LNCaP clone FGC (cell line): ENCODE measurements around the gene RCOR2.
A peak's percentile ranks its signal among the peaks of the same experiment; 100 is the strongest.

ENCODE experiments used
- DNase-seq: peaks from one replicate; pipeline ENCODE4 v3.0.0-alpha.2; 2011; ENCODE audit warnings: low read depth
- H3K4me3 ChIP-seq: 2 replicates; pipeline ENCODE4 v1.5.1; 2011; ENCODE audit warnings: mild to moderate bottlenecking, low read depth, low read length, control low read depth
- TF ChIP-seq, protein P1 (sequence below): IDR thresholded peaks from 2 replicates; pipeline ENCODE4 v1.5.1; 2012; ENCODE audit warnings: mild to moderate bottlenecking; ENCODE audit not compliant: control insufficient read depth, insufficient read depth; ENCODE audit errors: extremely low read depth

The RCOR2 gene

DNA sequence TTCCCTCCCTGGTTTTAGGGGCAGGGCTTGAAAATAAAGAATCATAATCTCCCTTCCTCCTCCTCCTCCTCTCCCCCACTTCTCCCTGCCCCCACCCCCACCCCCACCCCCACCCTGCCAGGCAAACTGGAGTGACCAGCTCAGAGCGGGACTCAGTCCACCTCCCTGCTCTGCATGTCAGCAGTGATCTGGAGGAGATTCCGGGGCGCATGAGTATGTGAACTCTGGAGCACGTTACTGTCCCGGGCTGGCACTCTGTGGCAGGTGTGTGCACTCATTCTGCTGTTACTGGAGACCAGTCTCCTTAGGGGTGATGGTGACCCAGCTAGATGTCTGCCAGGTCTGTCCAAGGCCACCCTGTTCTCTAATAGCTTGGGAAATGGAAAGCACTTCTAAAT, 44.2 kb downstream of the RCOR2 start:
- TF ChIP-seq, protein P1, sequence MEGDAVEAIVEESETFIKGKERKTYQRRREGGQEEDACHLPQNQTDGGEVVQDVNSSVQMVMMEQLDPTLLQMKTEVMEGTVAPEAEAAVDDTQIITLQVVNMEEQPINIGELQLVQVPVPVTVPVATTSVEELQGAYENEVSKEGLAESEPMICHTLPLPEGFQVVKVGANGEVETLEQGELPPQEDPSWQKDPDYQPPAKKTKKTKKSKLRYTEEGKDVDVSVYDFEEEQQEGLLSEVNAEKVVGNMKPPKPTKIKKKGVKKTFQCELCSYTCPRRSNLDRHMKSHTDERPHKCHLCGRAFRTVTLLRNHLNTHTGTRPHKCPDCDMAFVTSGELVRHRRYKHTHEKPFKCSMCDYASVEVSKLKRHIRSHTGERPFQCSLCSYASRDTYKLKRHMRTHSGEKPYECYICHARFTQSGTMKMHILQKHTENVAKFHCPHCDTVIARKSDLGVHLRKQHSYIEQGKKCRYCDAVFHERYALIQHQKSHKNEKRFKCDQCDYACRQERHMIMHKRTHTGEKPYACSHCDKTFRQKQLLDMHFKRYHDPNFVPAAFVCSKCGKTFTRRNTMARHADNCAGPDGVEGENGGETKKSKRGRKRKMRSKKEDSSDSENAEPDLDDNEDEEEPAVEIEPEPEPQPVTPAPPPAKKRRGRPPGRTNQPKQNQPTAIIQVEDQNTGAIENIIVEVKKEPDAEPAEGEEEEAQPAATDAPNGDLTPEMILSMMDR = no peak
- H3K4me3 ChIP-seq = peak overlapping the region; percentile 36
- no peak for DNase-seq

DNA sequence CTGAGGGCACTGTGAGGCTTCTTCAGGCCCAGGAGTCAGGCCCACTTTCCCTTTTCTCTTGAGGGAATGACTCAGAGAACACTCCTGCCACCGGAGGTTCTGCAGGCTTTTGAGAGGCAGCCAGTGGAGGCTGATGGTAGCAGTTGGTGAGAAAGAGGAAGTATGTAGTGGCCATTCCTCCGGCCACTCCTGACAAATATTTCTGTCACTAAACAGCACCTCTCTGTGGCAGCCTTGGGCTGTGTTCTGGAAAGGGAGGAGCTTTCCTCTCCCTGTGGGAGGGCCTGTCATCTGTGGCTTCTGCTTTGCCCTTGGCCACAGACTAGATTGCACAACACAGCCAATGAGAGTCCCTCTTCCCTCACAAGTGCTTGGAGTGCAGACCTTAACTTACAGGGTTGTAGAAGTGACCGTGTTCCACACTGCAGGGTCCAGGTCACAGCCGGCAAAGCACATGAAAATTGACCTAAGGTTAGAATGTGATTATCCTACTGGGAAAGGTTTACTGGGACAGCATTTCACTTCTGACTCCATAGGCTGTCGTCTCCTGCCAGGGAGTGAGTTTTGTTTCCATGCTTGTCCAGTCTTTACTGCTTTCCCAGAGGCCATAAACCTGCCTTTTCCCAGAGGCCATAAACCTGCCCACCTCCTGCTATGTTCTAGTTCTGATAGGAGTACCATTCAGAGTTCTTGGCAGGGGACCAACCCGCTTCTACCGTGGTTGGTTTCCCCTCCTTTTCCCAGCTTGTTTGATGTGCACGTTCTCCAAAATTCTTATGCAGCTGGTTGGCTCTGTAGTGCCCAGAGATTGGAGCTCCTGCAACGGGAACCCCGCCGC, 44.8 kb downstream of the RCOR2 start:
- TF ChIP-seq, protein P1 = peak; percentile 73
- H3K4me3 ChIP-seq = peak overlapping the region; percentile 36
- DNase-seq = peak; percentile 94

DNA sequence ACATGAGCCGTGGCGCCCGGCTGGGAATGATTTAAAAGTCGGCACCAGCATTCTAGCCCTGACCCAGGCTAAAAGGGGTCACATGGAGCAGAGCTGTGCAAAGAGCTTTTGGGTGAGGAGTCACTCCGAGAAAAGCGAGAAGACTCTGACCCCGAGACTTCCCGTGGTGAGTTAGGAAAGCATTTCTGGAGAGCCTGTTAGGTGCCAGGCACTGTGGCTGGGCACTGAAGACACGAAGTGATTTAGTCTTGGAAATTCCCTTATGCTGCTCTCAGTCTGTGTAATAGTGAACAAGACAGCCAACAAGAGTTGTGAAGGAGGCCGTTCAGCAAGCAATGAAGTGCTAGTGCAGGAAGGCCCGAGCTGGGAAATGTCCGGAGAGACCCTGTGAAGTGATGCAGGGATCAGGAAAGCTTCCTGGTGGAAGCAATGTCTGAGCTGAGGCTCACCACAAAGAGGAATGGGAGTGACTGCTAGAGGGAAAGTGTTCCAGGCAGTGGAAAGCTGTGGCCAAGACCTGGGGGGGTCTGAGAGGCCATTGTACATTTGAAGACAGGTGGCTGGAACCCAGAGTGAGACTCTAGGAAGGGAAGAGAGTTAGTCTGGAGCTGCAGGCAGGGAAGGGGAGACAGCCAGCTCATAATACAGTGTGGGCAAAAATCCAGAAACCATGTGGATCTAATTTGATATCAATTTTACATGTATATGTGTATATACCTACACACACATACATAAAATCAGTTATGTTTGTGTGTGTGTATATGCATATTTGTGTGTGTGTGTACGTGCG, 46.4 kb downstream of the RCOR2 start:
- H3K4me3 ChIP-seq = no peak overlapping the region
- TF ChIP-seq, protein P1 = no peak
- DNase-seq = no peak

DNA sequence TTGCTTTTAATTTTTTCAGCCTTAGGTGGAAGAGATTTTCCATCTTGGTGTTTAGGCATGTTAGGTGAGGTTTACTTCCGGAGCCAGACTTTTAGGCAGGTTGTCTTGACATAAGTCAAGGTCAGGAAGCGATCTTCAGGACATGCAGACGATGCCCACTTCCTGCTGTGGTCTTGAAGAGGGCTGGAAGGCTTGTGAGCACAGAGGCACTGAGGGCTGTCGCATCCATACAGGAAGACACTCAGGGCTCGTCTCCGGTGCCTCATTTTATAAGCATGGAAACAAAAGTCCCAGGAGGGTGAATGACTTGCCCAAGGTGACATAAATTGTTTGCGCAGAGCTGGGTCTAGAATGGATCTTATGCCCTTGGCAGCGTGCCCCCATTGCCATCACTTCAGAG, 47.3 kb downstream of the RCOR2 start:
- peak overlapping the region; percentile 17 for H3K4me3 ChIP-seq
- no peak for DNase-seq
- TF ChIP-seq, protein P1 = no peak

DNA sequence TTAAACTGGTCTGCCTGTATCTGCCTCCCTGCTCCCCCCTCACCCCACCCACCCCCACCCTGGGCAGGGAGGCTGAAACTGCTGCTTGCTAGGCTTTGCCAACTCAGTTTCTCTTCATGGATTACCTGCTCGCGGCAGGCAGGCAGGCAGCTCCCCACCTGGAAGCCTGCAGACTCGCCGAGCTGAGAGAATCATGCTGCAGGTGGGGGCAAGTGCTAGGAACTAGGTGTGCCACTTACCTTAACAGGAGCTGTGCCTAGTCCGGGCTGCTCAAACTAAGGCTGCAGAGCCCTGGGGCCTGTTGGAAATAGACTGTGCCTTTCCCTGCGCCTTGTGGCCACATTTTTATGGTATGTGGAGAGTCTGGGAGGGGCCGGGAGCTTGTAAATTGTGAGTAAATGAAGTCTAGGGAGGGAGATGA, 47.8 kb downstream of the RCOR2 start:
- DNase-seq = no peak
- peak overlapping the region; percentile 17 for H3K4me3 ChIP-seq
- TF ChIP-seq, protein P1 = no peak

DNA sequence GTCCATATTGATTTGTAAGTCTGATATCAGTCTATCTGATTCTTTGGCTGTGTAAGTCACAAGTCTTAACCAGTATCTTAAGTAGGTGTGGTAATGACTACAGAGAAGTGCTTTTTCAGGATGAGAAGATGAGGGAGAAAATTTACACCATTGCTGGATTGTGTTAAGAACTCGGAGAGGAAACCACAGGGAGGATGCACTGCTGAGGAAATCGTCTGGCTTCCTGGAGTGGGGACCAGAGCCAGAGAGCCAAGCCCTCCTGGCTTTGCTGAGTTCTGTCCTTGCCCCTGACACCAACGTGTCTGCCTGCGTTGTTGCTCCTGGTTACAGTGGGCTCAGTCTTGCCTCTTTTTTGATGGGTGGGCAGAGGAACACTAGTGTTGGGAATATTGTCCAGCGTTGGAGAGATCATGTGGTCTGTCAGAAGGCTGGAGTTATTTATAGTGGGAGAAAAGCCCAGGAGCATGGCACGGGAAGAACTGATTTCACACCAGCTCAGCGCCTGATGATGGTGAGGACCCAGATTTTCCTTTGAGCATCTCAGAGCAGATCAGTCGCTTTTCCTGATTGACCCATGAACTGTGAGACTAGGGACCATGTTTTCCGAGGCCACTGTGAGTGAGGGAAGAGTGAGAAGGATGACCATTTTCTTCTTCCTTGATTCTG, 48.4 kb downstream of the RCOR2 start:
- no peak overlapping the region; the same call in 1 of the 2 replicates for H3K4me3 ChIP-seq
- TF ChIP-seq, protein P1 = no peak
- no peak for DNase-seq
